HUES64 (cell line): ENCODE data around the gene ANXA4. TPM values are rescaled to one million over a fixed set of nuclear protein-coding genes. Genes with fewer than 3 reads are reported as not detected.

Experiments
- H3K27ac ChIP-seq: 2 replicates; pipeline ENCODE4 v1.7.0; 2013; ENCODE audit warnings: low read depth, low read length, inconsistent platforms
- H3K27me3 ChIP-seq: 2 replicates; pipeline ENCODE4 v1.6.1; 2013; ENCODE audit warnings: mild to moderate bottlenecking, low read length; ENCODE audit not compliant: insufficient read depth
- H3K36me3 ChIP-seq: 2 replicates; pipeline ENCODE4 v1.6.1; 2013; ENCODE audit warnings: mild to moderate bottlenecking, low read length; ENCODE audit not compliant: insufficient read depth
- H3K4me1 ChIP-seq: 2 replicates; pipeline ENCODE4 v1.6.1; 2013; ENCODE audit warnings: mild to moderate bottlenecking, low read length, moderate library complexity; ENCODE audit not compliant: insufficient read depth
- H3K4me3 ChIP-seq: 2 replicates; pipeline ENCODE4 v1.5.1; 2013; ENCODE audit warnings: mild to moderate bottlenecking, low read length, moderate library complexity
- H3K9ac ChIP-seq: 2 replicates; pipeline ENCODE4 v1.6.1; 2013; ENCODE audit warnings: mild to moderate bottlenecking, low read depth, low read length
- H3K9me3 ChIP-seq: 2 replicates; pipeline ENCODE4 v1.6.1; 2013; ENCODE audit warnings: low read depth, low read length; ENCODE audit not compliant: insufficient read depth
- WGBS: fragments of 150-250, 120-280 bp; methylation state at CpG from one replicate; pipeline ENCODE4 v1.1.7; 2013; ENCODE audit warnings: missing lambda C conversion rate; 5-methylcytosine and 5-hydroxymethylcytosine counted together
- polyA plus RNA-seq, 2 experiments: library from polyadenylated mRNA; stranded (reverse); fragments of 50-300 nt; gene quantifications; one replicate each; pipeline ENCODE4 v1.2.3, GENCODE V29; 2013

Gene ANXA4
- polyA plus RNA-seq (2013, experiment 1 of 2) = 5.7 TPM
- polyA plus RNA-seq (2013, experiment 2 of 2) = 5.3 TPM

DNA sequence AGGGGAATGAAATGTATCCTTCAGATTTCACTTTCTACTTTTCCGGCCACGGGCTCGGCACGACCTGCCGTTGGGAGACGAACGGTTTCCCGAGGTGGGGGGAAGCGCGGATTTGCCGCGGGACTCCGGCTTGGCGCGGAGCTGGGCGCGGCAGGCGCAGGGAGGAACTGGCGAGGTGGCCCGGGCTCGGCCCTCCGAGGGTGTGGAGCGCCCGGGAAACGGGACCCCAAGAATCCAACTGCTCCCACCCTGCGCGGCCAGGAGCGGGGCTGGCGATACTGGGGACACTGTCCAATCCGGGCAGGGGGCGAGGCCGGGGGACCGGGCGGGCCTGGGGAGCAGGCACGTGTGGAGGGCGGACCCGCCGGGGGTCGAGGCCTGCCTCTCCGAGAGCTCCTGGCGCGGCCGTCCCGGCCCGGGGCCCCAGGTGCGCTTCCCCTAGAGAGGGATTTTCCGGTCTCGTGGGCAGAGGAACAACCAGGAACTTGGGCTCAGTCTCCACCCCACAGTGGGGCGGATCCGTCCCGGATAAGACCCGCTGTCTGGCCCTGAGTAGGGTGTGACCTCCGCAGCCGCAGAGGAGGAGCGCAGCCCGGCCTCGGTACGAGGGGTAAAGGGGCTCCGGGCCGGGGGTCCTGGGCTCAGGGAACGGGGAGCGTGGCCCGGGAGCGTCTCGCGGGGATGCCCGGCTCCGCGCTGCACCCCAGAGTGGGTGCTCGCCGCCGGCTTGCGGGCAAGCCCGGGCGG lies at the start of gene ANXA4:
Gene ANXA4, plus strand, starts transcription at position 560 of the 747 bp plus-strand sequence. CDS start 39,432 bp downstream, outside the sequence.
- peaks cover 29% of the 10 kb centered on the region for H3K27me3 ChIP-seq
- H3K9ac ChIP-seq = peak within 1 kb of the TSS; percentile 69
- under 1% methylated on average over 75 of the region's 75 CpGs for WGBS
- H3K4me1 ChIP-seq = peaks cover 12% of the 10 kb centered on the region
- H3K4me3 ChIP-seq = peak within 1 kb of the TSS; percentile 68
- no peaks in the 10 kb centered on the region for H3K36me3 ChIP-seq
- no peaks in the 10 kb centered on the region for H3K9me3 ChIP-seq
- no peak within 1 kb of the TSS for H3K27ac ChIP-seq

DNA sequence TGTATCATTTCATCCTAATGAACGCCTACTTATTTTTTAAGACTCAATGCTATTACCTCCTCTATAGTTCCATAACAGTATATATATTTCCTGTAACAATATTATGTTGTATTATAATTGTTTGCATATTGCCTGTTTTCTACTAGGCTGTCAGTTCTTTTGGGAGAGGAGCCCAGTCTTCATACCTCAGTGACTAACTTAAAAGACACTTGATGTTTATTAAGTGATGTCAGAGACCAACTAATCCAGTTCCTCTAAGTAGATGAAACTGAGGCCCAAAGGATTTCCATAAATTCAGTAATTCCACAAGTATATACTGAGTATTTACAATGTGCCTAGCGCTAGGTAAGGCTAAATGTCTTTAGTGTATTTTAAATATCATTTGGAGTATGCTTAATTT lies 49.5 kb upstream of the ANXA4 start:
- no peaks in the 10 kb centered on the region for H3K9me3 ChIP-seq
- H3K27ac ChIP-seq = no peak overlapping the region
- WGBS = no CpG with 5 or more reads among the region's 2 CpGs
- H3K27me3 ChIP-seq = no peaks in the 10 kb centered on the region; the same call in 1 of the 2 replicates
- H3K4me1 ChIP-seq = no peaks in the 10 kb centered on the region
- H3K9ac ChIP-seq = no peak overlapping the region
- no peaks in the 10 kb centered on the region for H3K36me3 ChIP-seq
- no peak overlapping the region for H3K4me3 ChIP-seq

DNA sequence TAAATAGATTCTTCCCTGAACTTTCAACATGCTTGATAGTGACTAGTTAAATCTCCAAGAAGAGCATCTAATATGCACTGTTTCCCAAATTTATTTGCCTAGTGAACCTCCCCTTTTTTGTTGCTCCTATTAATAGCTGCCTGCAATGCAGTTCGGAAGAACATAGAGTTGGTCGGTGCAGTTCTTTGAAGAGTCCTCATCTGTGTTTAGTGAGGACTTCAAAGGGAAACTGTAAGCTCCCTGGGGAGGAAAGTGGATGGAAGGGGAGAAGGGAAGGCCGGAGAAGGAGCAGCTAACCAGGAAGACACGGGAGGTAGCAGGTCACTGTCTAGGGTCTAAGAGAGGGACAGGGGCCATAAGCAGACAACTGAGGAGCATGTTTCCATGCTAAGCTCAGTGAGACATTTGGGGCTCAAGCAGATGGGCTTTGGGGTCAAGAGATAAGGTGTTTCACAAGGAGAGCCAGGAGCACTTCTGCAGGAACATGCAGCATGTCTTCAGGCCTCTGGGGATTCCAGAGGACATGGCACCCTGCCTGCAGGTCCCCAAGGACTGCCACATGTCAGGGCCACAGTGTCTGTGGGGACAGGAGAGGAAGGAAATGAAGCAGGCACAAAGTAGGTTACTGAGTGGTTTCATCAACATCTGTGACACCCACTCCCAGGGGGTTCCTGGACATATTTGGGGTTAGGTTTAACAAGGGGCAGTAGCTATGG lies 48.7 kb upstream of the ANXA4 start:
- Histone ChIP-seq H3K4me1 (no peaks in the 10 kb centered on the region), H3K9me3 (no peaks in the 10 kb centered on the region), H3K27me3 (no peaks in the 10 kb centered on the region; the same call in 1 of the 2 replicates), H3K4me3 (no peak overlapping the region), H3K27ac (no peak overlapping the region), H3K9ac (no peak overlapping the region), H3K36me3 (no peaks in the 10 kb centered on the region)
- WGBS = 73% methylated on average over 4 of the region's 4 CpGs

DNA sequence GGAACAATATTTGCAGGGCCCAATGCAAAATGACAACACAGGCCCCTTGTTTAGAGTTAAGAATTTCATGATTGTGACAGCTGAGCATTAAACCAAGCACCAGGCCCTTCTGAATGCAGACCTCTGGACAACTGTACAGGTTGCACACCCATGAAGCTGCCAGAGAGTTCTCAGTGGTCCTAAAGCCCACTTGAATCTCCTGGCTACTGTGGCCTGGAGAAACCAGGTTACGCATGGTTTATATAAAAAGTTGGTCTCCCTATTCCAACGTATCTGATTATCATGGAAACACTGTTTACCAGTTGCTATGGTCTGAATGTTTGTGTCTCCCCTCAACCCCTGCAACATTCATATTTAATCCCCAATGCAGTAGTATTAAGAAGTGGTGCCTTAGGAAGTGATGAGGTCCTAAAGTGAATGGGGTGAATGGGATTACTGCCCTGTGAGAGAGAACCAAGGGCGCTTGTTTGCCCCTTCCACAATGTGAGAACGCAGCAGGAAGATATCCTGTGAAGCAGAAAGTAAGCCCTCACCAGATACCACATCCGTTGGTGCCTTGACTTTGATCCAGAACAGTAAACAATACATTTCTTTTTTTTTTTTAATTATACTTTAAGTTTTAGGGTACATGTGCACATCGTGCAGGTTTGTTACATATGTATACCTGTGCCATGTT lies 48.0 kb upstream of the ANXA4 start:
- Histone ChIP-seq H3K27me3 (no peaks in the 10 kb centered on the region), H3K36me3 (no peaks in the 10 kb centered on the region), H3K9me3 (no peaks in the 10 kb centered on the region), H3K27ac (no peak overlapping the region), H3K4me3 (no peak overlapping the region), H3K9ac (no peak overlapping the region), H3K4me1 (no peaks in the 10 kb centered on the region)
- WGBS = 94% methylated on average over 5 of the region's 6 CpGs

DNA sequence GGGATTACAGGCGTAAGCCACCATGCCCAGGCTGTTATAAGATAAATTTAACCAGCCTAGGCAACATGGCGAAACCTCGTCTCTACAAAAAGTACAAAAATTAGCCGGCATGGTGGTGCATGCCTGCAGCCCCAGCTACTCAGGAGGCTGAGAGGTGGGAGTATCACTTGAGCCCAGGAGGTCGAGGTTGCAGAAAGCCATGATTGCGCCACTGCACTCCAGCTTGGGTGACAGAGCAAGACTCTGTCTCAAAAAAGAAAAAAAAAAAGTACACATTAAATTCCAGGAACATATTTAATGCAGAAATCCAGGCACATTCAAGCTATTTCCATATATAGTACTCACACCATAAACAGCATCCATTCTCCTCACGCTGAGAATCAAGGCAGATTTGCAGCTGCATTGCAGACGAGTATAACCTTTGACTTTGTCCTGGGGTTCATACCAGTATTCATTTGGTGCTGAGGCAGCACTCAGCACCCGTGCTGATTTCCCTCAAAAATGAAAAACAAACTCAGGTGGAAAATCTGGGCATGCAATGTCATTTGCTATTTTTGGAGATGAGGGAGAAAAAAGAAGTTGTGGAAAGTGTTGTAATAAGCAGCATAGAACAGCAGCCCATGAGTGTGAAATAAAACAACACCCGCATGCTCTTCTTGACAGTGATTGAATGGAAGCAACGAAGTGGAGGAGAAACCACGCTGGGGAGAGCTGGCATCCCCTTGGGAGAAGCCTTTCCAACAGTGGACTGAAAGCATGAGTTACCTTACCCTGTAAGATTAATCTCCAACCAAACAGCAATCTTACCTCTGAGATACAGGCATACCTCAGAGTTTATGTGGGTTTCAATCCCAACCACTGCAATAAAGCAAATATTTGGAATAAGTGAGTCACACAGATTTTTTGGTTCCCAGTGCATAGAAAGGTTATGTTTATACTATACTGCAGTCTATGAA lies 46.8 kb upstream of the ANXA4 start:
- no peaks in the 10 kb centered on the region for H3K9me3 ChIP-seq
- H3K36me3 ChIP-seq = no peaks in the 10 kb centered on the region
- no peaks in the 10 kb centered on the region for H3K27me3 ChIP-seq
- H3K4me3 ChIP-seq = no peak overlapping the region
- H3K27ac ChIP-seq = no peak overlapping the region
- H3K9ac ChIP-seq = no peak overlapping the region
- H3K4me1 ChIP-seq = no peaks in the 10 kb centered on the region
- WGBS = 87% methylated on average over 12 of the region's 12 CpGs

DNA sequence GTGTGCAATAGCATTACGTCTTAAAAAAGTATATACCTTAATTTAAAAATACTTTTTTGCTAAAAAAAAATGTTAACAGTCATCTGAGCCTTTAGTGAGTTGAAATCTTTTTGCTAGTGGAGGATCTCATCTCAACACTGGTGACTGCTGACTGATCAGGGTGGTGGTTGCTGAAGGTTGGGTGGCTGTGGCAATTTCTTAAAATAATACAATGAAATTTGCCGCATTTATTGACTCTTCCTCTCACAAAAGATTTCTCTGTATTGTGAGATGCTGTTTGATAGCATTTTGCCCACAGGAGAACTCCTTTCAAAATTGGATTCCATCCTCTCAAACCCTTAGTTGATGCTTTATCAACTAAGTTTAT lies 46.1 kb upstream of the ANXA4 start:
- Histone ChIP-seq H3K36me3 (no peaks in the 10 kb centered on the region), H3K9me3 (no peaks in the 10 kb centered on the region), H3K9ac (no peak overlapping the region), H3K27me3 (no peaks in the 10 kb centered on the region), H3K4me3 (no peak overlapping the region), H3K27ac (no peak overlapping the region), H3K4me1 (no peaks in the 10 kb centered on the region)
- WGBS = no CpG with 5 or more reads among the region's 2 CpGs

DNA sequence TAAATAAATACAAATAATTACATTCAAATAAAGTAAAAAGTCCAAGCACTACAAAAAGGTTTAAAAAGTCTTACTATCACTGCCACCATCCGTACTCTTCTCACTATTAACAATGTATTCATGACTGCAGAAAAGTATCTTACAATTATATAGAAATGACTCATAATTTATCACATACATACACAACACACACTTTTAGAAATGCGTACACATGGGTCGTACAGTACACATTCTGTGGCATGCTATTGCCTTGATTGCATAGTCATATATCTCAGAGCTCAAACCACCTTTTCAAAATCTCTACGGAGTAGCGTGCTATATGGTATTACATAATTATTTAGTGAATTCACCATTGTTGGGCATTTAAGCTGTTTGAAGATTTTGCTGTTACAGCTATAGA lies 41.6 kb upstream of the ANXA4 start:
- 97% methylated on average over 5 of the region's 5 CpGs for WGBS
- H3K4me1 ChIP-seq = no peaks in the 10 kb centered on the region

DNA sequence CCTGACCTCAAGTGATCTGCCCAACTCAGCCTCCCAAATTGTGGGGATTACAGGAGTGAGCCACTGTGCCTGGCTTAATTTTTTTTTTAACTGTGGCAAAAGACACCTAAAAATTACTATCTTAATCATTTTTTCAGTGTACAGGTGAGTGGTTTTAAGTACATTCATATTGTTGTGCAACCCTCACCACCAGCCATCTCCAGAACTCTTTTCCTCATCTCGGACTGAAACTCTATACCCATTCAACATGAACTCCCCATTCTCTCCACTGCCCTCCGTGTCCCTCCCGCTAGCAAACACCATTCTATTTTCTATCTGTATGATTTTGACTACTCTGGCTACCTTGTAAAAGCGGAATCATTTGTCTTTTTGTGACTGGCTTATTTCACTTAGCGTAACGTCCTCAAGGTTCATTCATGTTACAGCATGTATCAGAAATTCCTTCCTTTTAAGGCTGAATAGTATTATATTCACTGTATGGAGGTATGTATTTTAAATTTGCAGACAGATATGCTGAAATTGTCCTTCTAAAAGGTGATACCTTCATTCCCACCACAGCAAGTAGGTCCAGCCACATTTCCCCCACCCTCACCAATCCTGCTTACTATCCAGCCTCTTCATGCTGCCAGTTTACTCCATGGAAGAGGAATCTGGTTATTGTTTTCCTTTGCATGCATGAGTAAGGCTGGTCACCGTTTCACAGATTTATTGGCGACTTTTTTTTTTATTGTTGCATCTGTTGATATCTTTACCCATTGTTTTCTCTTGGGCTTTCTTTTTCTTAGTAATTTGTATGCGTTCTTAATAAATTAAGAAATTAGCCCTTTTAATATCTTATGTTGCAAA lies 40.6 kb upstream of the ANXA4 start:
- H3K36me3 ChIP-seq = no peaks in the 10 kb centered on the region
- no peaks in the 10 kb centered on the region for H3K9me3 ChIP-seq
- no peak overlapping the region for H3K27ac ChIP-seq
- H3K4me1 ChIP-seq = no peaks in the 10 kb centered on the region
- no peaks in the 10 kb centered on the region for H3K27me3 ChIP-seq
- no peak overlapping the region for H3K4me3 ChIP-seq
- H3K9ac ChIP-seq = no peak overlapping the region
- 86% methylated on average over 8 of the region's 9 CpGs for WGBS

More for the DNA sequence above, 41.6 kb upstream of the ANXA4 start:
- Histone ChIP-seq H3K36me3 (no peaks in the 10 kb centered on the region), H3K27me3 (no peaks in the 10 kb centered on the region), H3K4me3 (no peak overlapping the region), H3K9me3 (no peaks in the 10 kb centered on the region), H3K27ac (no peak overlapping the region), H3K9ac (no peak overlapping the region)

DNA sequence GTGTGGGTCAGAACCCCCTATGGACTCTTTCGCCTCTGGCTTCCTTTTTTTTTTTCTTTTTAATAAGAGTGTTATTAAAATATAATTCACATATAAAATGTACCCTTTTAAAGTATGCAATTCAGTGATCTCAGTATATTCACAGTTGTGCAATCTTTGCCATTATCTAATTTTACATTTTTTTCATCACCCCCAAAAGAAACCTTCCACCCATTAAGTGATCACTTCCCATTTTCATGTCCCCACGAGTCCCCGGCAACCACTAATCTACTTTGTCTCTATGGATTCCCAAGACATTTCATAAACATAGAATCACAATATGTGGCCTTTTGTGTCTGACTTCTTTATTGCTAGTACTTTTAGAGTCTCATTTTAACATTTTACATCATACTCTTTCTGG lies 38.7 kb upstream of the ANXA4 start:
- Histone ChIP-seq H3K27me3 (no peaks in the 10 kb centered on the region), H3K4me1 (no peaks in the 10 kb centered on the region), H3K9me3 (no peaks in the 10 kb centered on the region), H3K9ac (no peak overlapping the region), H3K36me3 (no peaks in the 10 kb centered on the region), H3K27ac (no peak overlapping the region), H3K4me3 (no peak overlapping the region)
- 92% methylated on average over 2 of the region's 3 CpGs for WGBS

DNA sequence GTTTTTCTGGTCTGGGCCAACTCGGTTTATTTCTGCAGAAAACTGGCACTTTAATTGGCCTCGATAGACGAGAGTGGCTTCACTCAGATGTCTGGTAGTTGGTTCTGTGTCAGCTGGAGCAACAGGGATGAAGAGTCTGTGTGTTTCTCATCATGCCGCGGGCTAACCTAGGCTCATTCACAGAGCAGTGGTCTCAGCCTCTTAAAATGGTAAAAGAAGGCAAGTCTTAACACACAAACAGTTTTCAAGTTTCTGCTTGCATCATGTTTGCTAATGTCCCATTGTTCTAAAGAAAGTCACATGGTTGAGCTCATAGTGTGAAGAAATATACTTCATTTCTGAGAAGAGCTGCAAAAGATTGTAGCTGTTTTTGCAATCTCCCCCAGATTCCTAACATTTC lies 37.5 kb upstream of the ANXA4 start:
- H3K9ac ChIP-seq = no peak overlapping the region
- H3K4me3 ChIP-seq = no peak overlapping the region
- no peak overlapping the region; the same call in 1 of the 2 replicates for H3K27ac ChIP-seq
- no peaks in the 10 kb centered on the region for H3K4me1 ChIP-seq
- no peaks in the 10 kb centered on the region for H3K9me3 ChIP-seq
- H3K36me3 ChIP-seq = no peaks in the 10 kb centered on the region
- 89% methylated on average over 5 of the region's 5 CpGs for WGBS
- no peaks in the 10 kb centered on the region for H3K27me3 ChIP-seq
